Measurements from ENCODE around the gene MYDGF. TPM values are rescaled to one million over a fixed set of nuclear protein-coding genes. Genes with fewer than 3 reads are reported as not detected.
A peak's percentile ranks its signal among the peaks of the same experiment; 100 is the strongest.
"Not testable (repeated sequence)": the region's sequence is repeated elsewhere in the genome, so short reads cannot be mapped to it uniquely, and the experiment has no call there.

Gene MYDGF
- total RNA-seq, 1 experiment from 2014 or later, result 252 TPM

GRCh38 chr19:4688587-4688986 is 18.4 kb upstream of the MYDGF start:
- H3K27me3 ChIP-seq, result no peaks in the 10 kb centered on the region
- H3K4me3 ChIP-seq, result no peak overlapping the region
- no peak for DNase-seq
- no peaks in the 10 kb centered on the region for H3K9me3 ChIP-seq
- H3K36me3 ChIP-seq, result peaks cover 29% of the 10 kb centered on the region

DNA sequence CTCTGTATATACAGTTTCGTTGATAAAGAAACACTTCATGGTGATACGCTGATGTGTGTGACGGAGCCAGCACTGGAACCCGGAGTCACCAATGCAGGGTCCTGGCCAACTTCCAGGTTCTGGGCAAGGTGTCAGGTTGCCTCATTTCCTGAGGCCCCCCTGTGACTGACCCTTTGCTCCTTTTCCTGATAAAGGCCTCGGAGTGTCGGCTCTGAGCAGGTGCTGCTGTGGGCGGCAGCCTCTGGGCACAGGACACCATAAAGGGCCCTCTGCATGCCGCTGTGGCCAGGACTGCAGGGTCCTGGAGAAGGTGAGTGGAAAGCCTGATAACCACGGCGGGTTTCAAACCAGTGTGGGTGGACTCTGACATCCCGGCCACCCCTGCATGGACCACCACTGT is 17.3 kb upstream of the MYDGF start:
- Histone ChIP-seq H3K36me3 (peaks cover 17% of the 10 kb centered on the region), H3K27me3 (no peaks in the 10 kb centered on the region), H3K9me3 (no peaks in the 10 kb centered on the region), H3K4me3 (no peak overlapping the region)
- no peak for DNase-seq

DNA sequence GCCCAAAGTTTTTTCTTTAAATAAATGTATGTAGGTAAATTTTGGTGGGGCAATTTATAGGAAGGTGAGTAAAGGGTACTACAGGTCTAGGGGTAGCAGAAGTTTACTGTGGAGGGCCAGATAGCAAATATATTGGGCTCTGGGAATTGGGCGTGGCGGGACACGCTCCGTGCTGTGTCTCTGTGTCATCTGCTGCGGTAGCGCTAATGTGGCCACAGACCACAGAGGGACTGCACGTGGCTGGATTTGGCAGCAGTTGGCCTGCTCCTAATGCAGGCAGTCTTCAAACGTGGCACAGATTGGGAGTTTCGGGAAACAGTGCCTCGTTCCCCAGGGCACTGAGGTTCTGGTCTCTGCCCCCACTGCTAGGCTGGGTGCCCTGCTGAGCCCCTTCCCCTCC is 16.6 kb upstream of the MYDGF start:
- Histone ChIP-seq H3K27me3 (no peaks in the 10 kb centered on the region), H3K36me3 (peaks cover 10% of the 10 kb centered on the region), H3K4me3 (no peak overlapping the region), H3K9me3 (no peaks in the 10 kb centered on the region)
- DNase-seq, result no peak

DNA sequence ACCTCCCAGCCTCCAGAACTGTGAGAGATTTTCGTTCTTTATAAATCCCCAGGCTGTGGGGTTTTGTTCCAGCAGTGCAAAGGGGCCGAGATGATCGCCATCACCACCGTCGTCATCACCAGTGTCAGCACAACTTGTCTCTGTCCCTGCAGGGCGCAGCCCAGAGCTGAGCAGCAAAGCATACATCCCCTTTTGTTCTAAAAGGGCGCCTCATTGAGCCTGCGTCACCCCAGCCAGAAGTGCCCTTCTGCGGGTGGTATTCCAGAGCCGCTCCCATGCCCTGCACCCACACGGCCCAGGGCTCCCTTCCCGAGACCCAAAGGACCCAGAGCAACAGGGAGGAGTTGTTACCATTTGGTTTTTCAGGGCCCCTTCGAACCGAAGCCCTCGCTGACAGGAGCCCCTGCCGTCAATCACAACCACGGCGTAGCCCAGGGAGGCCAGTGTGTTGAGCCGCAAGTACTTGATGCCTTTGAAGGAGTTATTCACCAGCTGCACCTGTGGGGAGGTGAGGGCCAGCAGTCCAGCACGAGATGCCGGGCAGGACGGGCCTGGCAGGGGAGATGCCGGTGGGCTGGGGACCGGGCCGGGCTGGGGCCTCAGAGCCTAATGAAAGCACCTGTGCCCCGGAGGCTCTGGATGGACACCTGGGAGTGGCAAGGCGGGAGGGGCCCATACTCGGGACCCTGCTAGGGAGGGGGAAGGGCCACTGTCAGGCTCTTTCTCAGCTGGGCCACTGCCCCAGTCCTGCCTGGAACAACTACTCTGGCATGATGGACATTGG is 14.4 kb upstream of the MYDGF start:
- Histone ChIP-seq H3K9me3 (no peaks in the 10 kb centered on the region), H3K27me3 (no peaks in the 10 kb centered on the region), H3K36me3 (no peaks in the 10 kb centered on the region), H3K4me3 (no peak overlapping the region)
- no peak for DNase-seq

DNA sequence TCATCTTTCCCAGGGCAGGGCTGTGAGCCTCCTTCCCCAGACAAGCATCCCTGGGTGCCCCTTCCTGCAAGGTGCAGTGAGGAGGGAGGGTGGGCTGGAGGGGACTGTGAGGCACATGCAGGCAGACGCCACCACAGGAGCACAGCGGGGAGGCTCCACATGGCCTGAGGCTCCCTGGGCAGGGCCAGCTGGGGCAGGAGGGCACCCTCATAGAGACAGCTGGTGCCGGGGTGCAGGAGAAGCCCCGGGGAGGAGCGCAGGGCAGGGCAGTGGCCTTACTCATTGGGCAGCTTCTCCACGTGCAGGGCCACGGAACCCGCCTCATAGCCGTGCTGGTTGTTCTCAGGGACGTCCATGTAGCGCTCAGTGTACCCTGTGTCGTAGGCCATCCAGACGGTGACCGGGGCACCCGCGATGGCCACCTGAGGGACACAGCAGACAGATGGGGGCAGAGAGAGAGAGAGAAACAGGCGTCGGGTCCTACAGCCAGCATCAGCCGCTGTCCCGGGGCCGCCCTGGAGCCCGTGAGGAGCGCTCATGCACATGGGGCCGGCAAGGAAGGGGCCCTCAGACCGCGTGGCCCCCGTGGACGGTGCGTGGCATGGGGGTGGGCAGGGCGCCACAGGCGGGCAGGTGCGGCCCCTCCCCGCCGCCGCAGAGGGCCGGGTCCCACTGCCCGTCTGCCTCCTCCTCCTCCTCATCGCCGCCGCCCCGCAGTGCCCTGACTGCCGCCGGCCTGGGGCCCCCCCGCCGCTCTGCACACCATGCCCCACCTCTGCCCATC is 12.5 kb upstream of the MYDGF start:
- DNase-seq, result no peak
- Histone ChIP-seq H3K9me3 (no peaks in the 10 kb centered on the region), H3K27me3 (no peaks in the 10 kb centered on the region), H3K4me3 (no peak overlapping the region), H3K36me3 (no peaks in the 10 kb centered on the region; the same call in 1 of the 2 replicates)

- not testable (repeated sequence) for H3K4me3 ChIP-seq, H3K9me3 ChIP-seq, H3K27me3 ChIP-seq, H3K36me3 ChIP-seq, DNase-seq
These were observed 9.9 kb upstream of the MYDGF start for GRCh38 chr19:4680021-4680420.

GRCh38 chr19:4678881-4679790 is 9.0 kb upstream of the MYDGF start:
- H3K27me3 ChIP-seq, result no peaks in the 10 kb centered on the region
- no peaks in the 10 kb centered on the region; the same call in 1 of the 2 replicates for H3K36me3 ChIP-seq
- no peak overlapping the region for H3K4me3 ChIP-seq
- H3K9me3 ChIP-seq, result no peaks in the 10 kb centered on the region
- DNase-seq, result no peak

DNA sequence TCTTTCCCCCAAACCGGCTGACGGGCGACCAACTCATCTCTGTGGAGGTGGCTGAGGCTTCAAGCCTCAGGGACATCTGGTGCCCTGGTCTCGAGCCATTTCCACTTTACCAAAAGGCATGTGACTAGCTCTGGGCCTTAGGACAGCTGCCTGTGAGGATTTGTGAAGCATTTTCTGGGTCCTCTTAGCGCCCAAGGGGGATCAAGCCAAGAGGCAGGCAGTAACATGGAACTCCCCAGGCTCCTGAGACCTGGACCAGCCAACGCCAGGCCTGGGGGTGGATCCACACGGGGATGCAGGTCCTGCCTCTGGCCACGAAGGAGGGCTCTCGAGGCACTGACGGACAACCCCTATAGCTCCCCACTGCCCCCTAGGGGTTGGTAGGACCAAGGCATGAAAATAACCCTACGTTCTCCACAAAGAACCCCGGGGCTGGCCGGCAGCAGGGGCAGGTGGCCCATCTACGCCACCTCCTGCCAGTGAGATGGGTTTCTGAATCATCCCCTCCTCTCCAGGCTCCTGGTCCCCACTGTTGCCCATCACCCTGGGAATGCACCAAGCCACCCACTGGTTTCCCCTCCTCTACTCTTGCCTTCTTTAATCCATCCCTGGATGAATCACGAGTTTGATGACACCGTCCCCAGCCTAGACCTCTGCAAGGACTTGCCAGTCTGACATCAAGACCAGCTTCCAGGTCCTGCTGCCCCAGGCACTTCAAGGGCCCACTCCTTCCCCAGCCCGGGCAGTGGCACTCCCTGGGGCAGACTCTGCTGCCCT is 7.0 kb upstream of the MYDGF start:
- no peaks in the 10 kb centered on the region for H3K27me3 ChIP-seq
- no peaks in the 10 kb centered on the region for H3K9me3 ChIP-seq
- H3K4me3 ChIP-seq, result no peak overlapping the region
- peak; percentile 26 for DNase-seq
- H3K36me3 ChIP-seq, result no peaks in the 10 kb centered on the region; the same call in 1 of the 2 replicates

- Histone ChIP-seq H3K4me3 (no peak overlapping the region), H3K9me3 (no peaks in the 10 kb centered on the region), H3K36me3 (no peaks in the 10 kb centered on the region; the same call in 1 of the 2 replicates), H3K27me3 (no peaks in the 10 kb centered on the region)
- no peak for DNase-seq
These were observed 5.2 kb upstream of the MYDGF start for GRCh38 chr19:4675346-4675745.

- H3K27me3 ChIP-seq, result no peaks in the 10 kb centered on the region
- H3K9me3 ChIP-seq, result no peaks in the 10 kb centered on the region
- no peak overlapping the region for H3K4me3 ChIP-seq
- H3K36me3 ChIP-seq, result peaks cover 4% of the 10 kb centered on the region; the same call in 1 of the 2 replicates
- DNase-seq, result no peak
These were observed 3.6 kb upstream of the MYDGF start for GRCh38 chr19:4673726-4674125.

DNA sequence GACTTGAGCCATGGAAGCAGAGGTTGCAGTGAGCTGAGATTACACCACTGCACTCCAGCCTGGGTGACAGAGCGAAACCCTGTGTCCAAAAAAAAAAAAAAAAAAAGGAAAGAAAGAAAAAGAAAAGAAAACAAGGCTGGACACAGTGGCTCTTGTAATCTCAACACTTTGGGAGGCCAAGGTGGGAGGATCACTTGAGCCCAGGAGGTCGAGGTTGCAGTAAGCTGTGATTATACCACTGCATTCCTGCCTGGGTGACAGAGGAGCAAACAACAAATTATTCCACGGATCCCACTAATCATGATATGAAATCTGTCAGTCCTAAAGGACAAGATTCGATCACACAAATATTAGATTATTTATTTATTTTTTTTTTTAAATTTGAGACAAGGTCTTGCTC is 3.1 kb upstream of the MYDGF start:
- DNase-seq, result no peak
- H3K27me3 ChIP-seq, result no peaks in the 10 kb centered on the region

DNA sequence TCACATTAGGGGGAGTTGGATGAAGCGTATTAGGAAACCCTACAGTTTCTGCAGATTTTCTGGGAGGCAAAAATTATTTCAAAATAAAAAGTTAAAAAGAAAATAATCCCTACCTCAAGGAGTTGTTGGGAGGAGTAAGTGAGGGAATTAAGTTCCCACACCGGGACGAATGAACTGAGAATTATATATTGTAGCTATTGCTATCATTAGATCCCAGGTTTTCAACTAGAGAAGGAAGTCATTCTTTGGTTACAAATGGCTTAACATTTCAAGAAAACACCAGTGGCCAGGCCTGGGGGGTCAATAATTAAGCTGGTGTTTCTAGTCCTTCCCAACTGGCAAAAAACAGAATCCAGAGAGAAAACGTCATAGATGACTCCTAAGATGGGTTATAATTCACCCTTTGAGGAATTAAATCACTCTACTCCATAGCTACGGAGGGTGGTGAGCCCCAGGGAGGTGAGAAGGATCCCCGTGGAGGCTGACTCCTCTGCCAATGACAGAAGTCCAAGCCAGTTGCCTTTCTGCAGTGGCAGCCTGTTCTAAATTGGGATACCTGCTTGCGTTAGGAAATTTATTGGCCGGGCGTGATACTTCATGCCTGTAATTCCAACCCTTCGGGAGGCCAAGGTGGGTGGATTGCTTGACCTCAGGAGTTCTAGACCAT is 1.2 kb upstream of the MYDGF start:
- H3K4me3 ChIP-seq, result no peak overlapping the region

More for the DNA sequence above, 3.1 kb upstream of the MYDGF start:
- H3K36me3 ChIP-seq, result peaks cover 8% of the 10 kb centered on the region
- no peaks in the 10 kb centered on the region for H3K9me3 ChIP-seq
- H3K4me3 ChIP-seq, result no peak overlapping the region

DNA sequence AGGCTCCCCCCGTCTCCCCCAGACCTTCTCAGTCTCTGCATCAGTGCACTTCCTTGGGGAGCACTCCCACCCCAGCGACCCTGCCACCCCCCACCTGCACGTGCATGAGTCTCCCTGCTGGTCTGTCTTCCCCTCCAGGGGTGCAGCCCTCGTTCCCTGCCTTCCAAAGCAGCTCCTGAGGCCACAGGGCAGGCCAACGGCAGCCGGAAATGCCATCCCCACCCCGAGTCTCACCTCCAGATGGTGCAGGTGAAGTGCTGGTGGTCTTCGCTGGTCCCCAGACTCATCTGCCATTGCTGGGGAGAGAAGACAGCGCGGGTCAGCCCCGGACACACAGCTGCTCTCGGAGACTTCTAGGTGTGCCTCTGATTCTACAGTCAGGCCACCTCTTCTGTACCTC is 5.5 kb downstream of the MYDGF start:
- Histone ChIP-seq H3K36me3 (peaks cover 19% of the 10 kb centered on the region), H3K4me3 (no peak overlapping the region), H3K9me3 (no peaks in the 10 kb centered on the region), H3K27me3 (no peaks in the 10 kb centered on the region)
- DNase-seq, result no peak

More for the DNA sequence above, 1.2 kb upstream of the MYDGF start:
- Histone ChIP-seq H3K27me3 (no peaks in the 10 kb centered on the region), H3K36me3 (peaks cover 18% of the 10 kb centered on the region), H3K9me3 (no peaks in the 10 kb centered on the region)
- DNase-seq, result no peak

DNA sequence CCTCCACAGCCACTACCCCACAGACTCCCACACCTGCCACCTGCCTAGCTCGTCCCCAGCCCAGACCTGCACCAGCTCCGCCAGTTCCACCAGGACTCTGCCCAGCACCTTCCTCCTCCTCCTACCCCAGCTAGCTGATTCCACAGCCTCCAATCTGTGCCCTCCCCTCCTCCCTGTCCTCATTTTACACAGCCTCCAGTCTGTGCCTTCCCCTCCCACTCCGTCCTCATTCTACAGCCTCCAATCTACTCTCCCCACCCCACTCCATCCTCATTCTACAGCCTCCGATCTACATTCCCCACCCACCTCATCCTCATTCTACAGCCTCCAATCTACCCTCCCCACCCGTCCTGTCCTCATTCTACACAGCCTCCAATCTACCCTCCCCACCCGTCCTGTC is 7.3 kb downstream of the MYDGF start:
- no peak overlapping the region for H3K4me3 ChIP-seq
- H3K36me3 ChIP-seq, result peaks cover 11% of the 10 kb centered on the region
- DNase-seq, result no peak
- H3K9me3 ChIP-seq, result no peaks in the 10 kb centered on the region
- no peaks in the 10 kb centered on the region for H3K27me3 ChIP-seq

- peaks cover 10% of the 10 kb centered on the region for H3K36me3 ChIP-seq
- DNase-seq, result no peak
- H3K27me3 ChIP-seq, result no peaks in the 10 kb centered on the region
- H3K9me3 ChIP-seq, result no peaks in the 10 kb centered on the region
- no peak overlapping the region for H3K4me3 ChIP-seq
These were observed 8.0 kb downstream of the MYDGF start for GRCh38 chr19:4662020-4662695.

Data from MG63 (cell line).